DND-41 (cell line): ENCODE results near the gene DNTT.

Experiments used
- EZH2 ChIP-seq: IDR thresholded peaks from 3 replicates; pipeline ENCODE4 v1.6.1; 2012; ENCODE audit warnings: borderline replicate concordance, low read depth, mild to moderate bottlenecking, moderate library complexity, low read length, inconsistent platforms; ENCODE audit not compliant: severe bottlenecking
- TF ChIP-seq, protein P1 (sequence below): IDR thresholded peaks from 2 replicates; pipeline ENCODE4 v1.5.1; 2012; ENCODE audit warnings: borderline replicate concordance, low read length, moderate library complexity, mild to moderate bottlenecking; ENCODE audit not compliant: poor library complexity, severe bottlenecking; ENCODE audit errors: extremely low read depth

DNA sequence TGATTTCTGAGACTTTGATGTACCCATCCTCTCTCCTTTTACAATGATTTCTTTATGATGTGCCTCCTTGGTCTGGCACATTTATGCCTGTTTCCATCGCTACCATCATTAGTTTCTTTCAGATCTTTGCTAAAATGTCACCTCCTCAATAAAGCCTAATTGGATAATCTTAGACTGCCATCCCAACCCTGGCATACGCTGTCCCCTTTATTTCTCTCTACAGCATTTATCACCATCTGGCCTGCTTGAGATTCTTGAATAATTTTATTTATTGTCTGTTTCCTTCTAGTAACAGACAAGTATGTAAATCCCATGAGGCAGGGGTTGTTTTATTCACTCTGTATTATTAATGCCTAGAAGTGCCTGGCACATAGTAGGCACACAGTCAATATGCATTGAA is 6.7 kb upstream of the DNTT start:
- TF ChIP-seq EZH2 = no peak
- TF ChIP-seq, protein P1, sequence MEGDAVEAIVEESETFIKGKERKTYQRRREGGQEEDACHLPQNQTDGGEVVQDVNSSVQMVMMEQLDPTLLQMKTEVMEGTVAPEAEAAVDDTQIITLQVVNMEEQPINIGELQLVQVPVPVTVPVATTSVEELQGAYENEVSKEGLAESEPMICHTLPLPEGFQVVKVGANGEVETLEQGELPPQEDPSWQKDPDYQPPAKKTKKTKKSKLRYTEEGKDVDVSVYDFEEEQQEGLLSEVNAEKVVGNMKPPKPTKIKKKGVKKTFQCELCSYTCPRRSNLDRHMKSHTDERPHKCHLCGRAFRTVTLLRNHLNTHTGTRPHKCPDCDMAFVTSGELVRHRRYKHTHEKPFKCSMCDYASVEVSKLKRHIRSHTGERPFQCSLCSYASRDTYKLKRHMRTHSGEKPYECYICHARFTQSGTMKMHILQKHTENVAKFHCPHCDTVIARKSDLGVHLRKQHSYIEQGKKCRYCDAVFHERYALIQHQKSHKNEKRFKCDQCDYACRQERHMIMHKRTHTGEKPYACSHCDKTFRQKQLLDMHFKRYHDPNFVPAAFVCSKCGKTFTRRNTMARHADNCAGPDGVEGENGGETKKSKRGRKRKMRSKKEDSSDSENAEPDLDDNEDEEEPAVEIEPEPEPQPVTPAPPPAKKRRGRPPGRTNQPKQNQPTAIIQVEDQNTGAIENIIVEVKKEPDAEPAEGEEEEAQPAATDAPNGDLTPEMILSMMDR = no peak
